Panc1 (cell line): ENCODE data around the gene TOM1. TPM values are rescaled to one million over a fixed set of nuclear protein-coding genes. Genes with fewer than 3 reads are reported as not detected.

ENCODE experiments used
- ATAC-seq: fragments of 200-7000 bp; cut with Tn5 transposase; 2 replicates; pipeline ENCODE4 v1.9.1; 2020; ENCODE audit warnings: mild to moderate bottlenecking, moderate library complexity
- BruUV-seq: library from RNA; stranded (reverse); fragments of 400-500 nt; replicated peaks from 2 replicates; lab custom pipeline; 2021; lab: Mats Ljungman, UMichigan
- CTCF ChIA-PET: fragments of 300-600 bp; sonication (Branson Sonifier 250); formaldehyde crosslinking; loops from one replicate; lab custom pipeline; 2022; ENCODE audit warnings: antibody characterized with exemption; lab: Charles Lee
- POLR2A ChIA-PET: fragments of 300-600 bp; sonication (Branson Sonifier 250); formaldehyde crosslinking; loops from one replicate; lab custom pipeline; 2022; ENCODE audit warnings: antibody characterized with exemption; lab: Charles Lee
- DNase-seq: peaks from one replicate; pipeline ENCODE4 v3.0.0-alpha.2; 2010; ENCODE audit warnings: low read depth, low spot score
- H3K27ac ChIP-seq: 2 replicates; pipeline ENCODE4 v1.5.1; 2011; ENCODE audit warnings: mild to moderate bottlenecking, low read length, inconsistent platforms
- H3K27me3 ChIP-seq: fragments of 200-500 bp; sonication (Bioruptor generic); 2 replicates; pipeline ENCODE4 v1.6.0; 2014; ENCODE audit warnings: low read length, inconsistent platforms; ENCODE audit not compliant: control insufficient read depth, insufficient read depth
- H3K36me3 ChIP-seq: fragments of 200-500 bp; sonication (Bioruptor generic); 2 replicates; pipeline ENCODE4 v1.5.1; 2014; ENCODE audit warnings: inconsistent platforms, mild to moderate bottlenecking, low read length, moderate library complexity; ENCODE audit not compliant: control insufficient read depth, insufficient read depth
- H3K4me1 ChIP-seq: 2 replicates; pipeline ENCODE4 v1.5.1; 2011; ENCODE audit warnings: inconsistent platforms, mild to moderate bottlenecking, low read length, moderate library complexity; ENCODE audit not compliant: control insufficient read depth, insufficient read depth
- H3K4me3 ChIP-seq, 2 experiments: 2 replicates each; pipeline ENCODE4 v1.5.1; 2011 to 2012; ENCODE audit warnings: low read depth in 2 of 2, low read length in 2 of 2, mild to moderate bottlenecking in 2 of 2, inconsistent platforms in 1 of 2, moderate library complexity in 1 of 2
- H3K9me3 ChIP-seq: fragments of 200-500 bp; sonication (Bioruptor generic); 2 replicates; pipeline ENCODE4 v1.5.1; 2014; ENCODE audit warnings: low read depth, mild to moderate bottlenecking, inconsistent platforms, low read length, moderate library complexity; ENCODE audit not compliant: control insufficient read depth, insufficient read depth
- POLR2AphosphoS5 ChIP-seq: IDR thresholded peaks from 2 replicates; pipeline ENCODE4 v1.6.1; 2012; ENCODE audit warnings: mild to moderate bottlenecking, low read depth, low read length, moderate library complexity
- SIN3A ChIP-seq: IDR thresholded peaks from 2 replicates; pipeline ENCODE4 v1.6.1; 2012; ENCODE audit warnings: low read depth, mild to moderate bottlenecking, low read length, moderate library complexity, borderline replicate concordance; ENCODE audit not compliant: insufficient read depth
- TCF7L2 ChIP-seq: IDR thresholded peaks from 2 replicates; pipeline ENCODE4 v1.6.1; 2011; ENCODE audit warnings: mild to moderate bottlenecking, low read depth, low read length, inconsistent platforms
- in situ Hi-C: cut with HindIII; loops from 2 replicates; pipeline ENCODE4 v1.10.0; 2016; ENCODE audit warnings: low sequenced_read_pairs, low pct_unique_long_range_greater_than_20kb
- intact Hi-C: fragments of 100-400 bp; cut with micrococcal nuclease; formaldehyde crosslinking; loops from one replicate; pipeline ENCODE4 v1.10.0; 2022; ENCODE audit not compliant: unreplicated experiment
- total RNA-seq: library from RNA; stranded (reverse); gene quantifications from one replicate; pipeline ENCODE4 v1.2.1, GENCODE V29; 2021; ENCODE audit not compliant: unreplicated experiment
- TF ChIP-seq, protein P1 (sequence below): fragments of 450-650 bp; IDR thresholded peaks from 2 replicates; pipeline ENCODE4 v1.5.1; 2017; ENCODE audit warnings: mild to moderate bottlenecking
- TF ChIP-seq, protein P2 (sequence below), 2 experiments: IDR thresholded peaks; 2 replicates each; pipeline ENCODE4 v1.6.1; 2011 to 2012; ENCODE audit warnings: low read depth in 2 of 2, control low read depth in 1 of 2, low read length in 1 of 2, mild to moderate bottlenecking in 1 of 2, moderate library complexity in 1 of 2; ENCODE audit not compliant: insufficient read depth in 1 of 2

TOM1 gene
- total RNA-seq, 1 experiment from 2014 or later, result 32.7 TPM

DNA sequence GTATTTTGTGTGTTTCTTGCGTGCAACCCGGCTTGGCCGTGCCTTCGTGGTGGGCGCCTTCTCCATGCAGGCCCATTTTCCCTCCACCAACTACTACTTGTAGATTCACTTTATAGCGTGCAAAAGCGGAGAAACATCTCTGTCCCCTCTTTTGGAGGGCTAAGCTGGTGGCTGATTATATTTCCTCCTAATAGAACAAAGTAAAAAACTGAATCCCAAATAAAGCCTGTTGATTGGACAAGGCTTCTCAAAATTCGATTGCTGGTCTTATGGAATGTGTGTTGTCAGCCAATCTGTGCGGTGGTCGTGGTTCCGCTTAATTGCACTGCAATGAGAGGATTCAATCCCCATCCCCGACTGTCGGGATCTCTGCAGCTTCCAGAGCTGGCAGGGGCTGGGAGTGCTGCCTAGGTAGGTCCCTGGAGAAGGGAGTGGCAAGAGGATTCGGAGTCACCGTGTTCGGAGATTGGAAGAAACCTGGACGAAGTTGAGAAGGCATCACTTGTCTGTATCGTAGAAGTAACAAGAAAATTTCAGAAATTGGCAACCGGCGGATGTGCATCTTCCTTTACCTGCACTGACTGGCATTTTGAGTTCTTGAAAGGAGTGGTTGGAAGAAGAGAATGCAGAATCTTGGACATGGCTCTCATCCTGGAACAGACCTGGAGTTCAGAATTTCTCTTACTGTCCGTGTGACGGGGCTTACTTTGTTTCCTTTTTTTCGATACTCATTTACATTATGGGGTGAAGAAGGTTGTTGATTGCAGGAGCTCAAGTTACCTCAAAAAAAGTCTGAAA is 41.3 kb upstream of the TOM1 start:
- TF ChIP-seq POLR2AphosphoS5 (no peak), TCF7L2 (no peak), SIN3A (no peak)
- TF ChIP-seq, protein P1, sequence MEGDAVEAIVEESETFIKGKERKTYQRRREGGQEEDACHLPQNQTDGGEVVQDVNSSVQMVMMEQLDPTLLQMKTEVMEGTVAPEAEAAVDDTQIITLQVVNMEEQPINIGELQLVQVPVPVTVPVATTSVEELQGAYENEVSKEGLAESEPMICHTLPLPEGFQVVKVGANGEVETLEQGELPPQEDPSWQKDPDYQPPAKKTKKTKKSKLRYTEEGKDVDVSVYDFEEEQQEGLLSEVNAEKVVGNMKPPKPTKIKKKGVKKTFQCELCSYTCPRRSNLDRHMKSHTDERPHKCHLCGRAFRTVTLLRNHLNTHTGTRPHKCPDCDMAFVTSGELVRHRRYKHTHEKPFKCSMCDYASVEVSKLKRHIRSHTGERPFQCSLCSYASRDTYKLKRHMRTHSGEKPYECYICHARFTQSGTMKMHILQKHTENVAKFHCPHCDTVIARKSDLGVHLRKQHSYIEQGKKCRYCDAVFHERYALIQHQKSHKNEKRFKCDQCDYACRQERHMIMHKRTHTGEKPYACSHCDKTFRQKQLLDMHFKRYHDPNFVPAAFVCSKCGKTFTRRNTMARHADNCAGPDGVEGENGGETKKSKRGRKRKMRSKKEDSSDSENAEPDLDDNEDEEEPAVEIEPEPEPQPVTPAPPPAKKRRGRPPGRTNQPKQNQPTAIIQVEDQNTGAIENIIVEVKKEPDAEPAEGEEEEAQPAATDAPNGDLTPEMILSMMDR, result no peak
- TF ChIP-seq, protein P2, sequence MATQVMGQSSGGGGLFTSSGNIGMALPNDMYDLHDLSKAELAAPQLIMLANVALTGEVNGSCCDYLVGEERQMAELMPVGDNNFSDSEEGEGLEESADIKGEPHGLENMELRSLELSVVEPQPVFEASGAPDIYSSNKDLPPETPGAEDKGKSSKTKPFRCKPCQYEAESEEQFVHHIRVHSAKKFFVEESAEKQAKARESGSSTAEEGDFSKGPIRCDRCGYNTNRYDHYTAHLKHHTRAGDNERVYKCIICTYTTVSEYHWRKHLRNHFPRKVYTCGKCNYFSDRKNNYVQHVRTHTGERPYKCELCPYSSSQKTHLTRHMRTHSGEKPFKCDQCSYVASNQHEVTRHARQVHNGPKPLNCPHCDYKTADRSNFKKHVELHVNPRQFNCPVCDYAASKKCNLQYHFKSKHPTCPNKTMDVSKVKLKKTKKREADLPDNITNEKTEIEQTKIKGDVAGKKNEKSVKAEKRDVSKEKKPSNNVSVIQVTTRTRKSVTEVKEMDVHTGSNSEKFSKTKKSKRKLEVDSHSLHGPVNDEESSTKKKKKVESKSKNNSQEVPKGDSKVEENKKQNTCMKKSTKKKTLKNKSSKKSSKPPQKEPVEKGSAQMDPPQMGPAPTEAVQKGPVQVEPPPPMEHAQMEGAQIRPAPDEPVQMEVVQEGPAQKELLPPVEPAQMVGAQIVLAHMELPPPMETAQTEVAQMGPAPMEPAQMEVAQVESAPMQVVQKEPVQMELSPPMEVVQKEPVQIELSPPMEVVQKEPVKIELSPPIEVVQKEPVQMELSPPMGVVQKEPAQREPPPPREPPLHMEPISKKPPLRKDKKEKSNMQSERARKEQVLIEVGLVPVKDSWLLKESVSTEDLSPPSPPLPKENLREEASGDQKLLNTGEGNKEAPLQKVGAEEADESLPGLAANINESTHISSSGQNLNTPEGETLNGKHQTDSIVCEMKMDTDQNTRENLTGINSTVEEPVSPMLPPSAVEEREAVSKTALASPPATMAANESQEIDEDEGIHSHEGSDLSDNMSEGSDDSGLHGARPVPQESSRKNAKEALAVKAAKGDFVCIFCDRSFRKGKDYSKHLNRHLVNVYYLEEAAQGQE (IDR thresholded peaks at IDR 0.05; ENCODE audit: insufficient read depth in 1 of 2, low read depth in 2 of 2, low read length in 1 of 2), result no peak
- POLR2A ChIA-PET, result no interaction called here
- Histone ChIP-seq H3K9me3 (no peaks in the 10 kb centered on the region), H3K4me3 (peak overlapping the region; percentile 74 to 90), H3K27ac (peak overlapping the region; percentile 90), H3K27me3 (no peaks in the 10 kb centered on the region), H3K4me1 (peaks cover 11% of the 10 kb centered on the region; the same call in 1 of the 2 replicates), H3K36me3 (peaks cover 9% of the 10 kb centered on the region)
- no peak for DNase-seq
- in situ Hi-C loops, result no loop called here
- CTCF ChIA-PET, result interaction anchor here (0.6 kb wide), 1 partner anchor 239 kb away, joined by 3 read pairs; no protein-coding TSS in a partner anchor
- TSS peak; percentile 72 for BruUV-seq
- intact Hi-C loops, result no loop called here
- ATAC-seq, result peak; percentile 33; the same call in 1 of the 2 replicates

DNA sequence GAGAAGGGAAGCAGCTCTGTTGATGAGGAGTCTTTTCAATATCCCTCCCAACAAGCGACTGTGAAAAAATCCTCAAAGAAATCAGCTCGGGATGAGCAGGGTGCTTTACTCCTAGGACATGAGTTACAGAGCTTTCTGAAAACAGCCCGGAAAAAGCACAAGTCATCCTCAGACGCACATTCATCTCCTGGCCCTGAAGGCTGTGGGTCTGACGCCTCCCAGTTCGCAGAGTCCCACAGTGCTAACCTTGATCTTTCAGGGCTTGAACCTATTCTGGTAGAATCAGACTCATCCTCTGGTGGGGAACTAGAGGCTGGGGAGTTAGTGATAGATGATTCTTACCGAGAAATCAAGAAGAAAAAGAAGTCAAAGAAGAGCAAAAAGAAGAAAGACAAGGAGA is 34.7 kb upstream of the TOM1 start:
- no TSS peak for BruUV-seq
- no peaks in the 10 kb centered on the region for H3K27me3 ChIP-seq
- in situ Hi-C loops, result no loop called here
- TF ChIP-seq, protein P1, result no peak
- no peak for TF ChIP-seq SIN3A
- no peak for TF ChIP-seq TCF7L2
- no peak for TF ChIP-seq POLR2AphosphoS5
- no peaks in the 10 kb centered on the region for H3K4me1 ChIP-seq
- ChIA-PET POLR2A (no interaction called here), CTCF (no interaction called here)
- ATAC-seq (no peak), DNase-seq (no peak)
- intact Hi-C loops, result no loop called here
- H3K9me3 ChIP-seq, result no peaks in the 10 kb centered on the region
- H3K27ac ChIP-seq, result no peak overlapping the region
- H3K36me3 ChIP-seq, result peaks cover 40% of the 10 kb centered on the region
- H3K4me3 ChIP-seq, result no peak overlapping the region
